WTC11 (cell line): ENCODE results near the gene KMT2D. TPM values are rescaled to one million over a fixed set of nuclear protein-coding genes. Genes with fewer than 3 reads are reported as not detected.

Experiments
- ATAC-seq: fragments of 200-7000 bp; cut with Tn5 transposase; 2 replicates; pipeline ENCODE4 v1.10.0; 2021; ENCODE audit warnings: mild to moderate bottlenecking, moderate library complexity
- CTCF ChIA-PET: fragments of 300-600 bp; sonication (Branson Sonifier 250); formaldehyde crosslinking; loops from one replicate; lab custom pipeline; 2021; ENCODE audit warnings: antibody characterized with exemption; lab: Charles Lee
- POLR2A ChIA-PET: fragments of 350-600 bp; sonication (Branson Sonifier 250); formaldehyde crosslinking; loops from one replicate; lab custom pipeline; 2021; ENCODE audit warnings: antibody characterized with exemption; lab: Charles Lee
- DNase-seq: peaks from one replicate; pipeline ENCODE4 v3.0.0; 2021; ENCODE audit warnings: low spot score
- H3K27ac Mint-ChIP-seq: 2 replicates; pipeline ENCODE4 v1.8.0; 2021; ENCODE audit warnings: mixed read lengths
- H3K27me3 Mint-ChIP-seq: 2 replicates; pipeline ENCODE4 v1.8.0; 2021; ENCODE audit warnings: low read depth, mild to moderate bottlenecking, moderate library complexity, mixed read lengths
- H3K36me3 Mint-ChIP-seq: 2 replicates; pipeline ENCODE4 v1.8.0; 2021; ENCODE audit warnings: mixed read lengths
- H3K4me1 Mint-ChIP-seq: 2 replicates; pipeline ENCODE4 v1.8.0; 2022; ENCODE audit warnings: mixed read lengths
- H3K4me3 Mint-ChIP-seq: 2 replicates; pipeline ENCODE4 v1.8.0; 2021; ENCODE audit warnings: mild to moderate bottlenecking, moderate library complexity, mixed read lengths
- H3K9me3 Mint-ChIP-seq: 2 replicates; pipeline ENCODE4 v1.8.0; 2021; ENCODE audit warnings: mixed read lengths
- FOXK1 ChIP-seq: sonication (generic); formaldehyde crosslinking; IDR thresholded peaks from 2 replicates; pipeline ENCODE4 v1.8.0; 2022; ENCODE audit warnings: mild to moderate bottlenecking, moderate library complexity, missing genetic modification reagents
- HMGA2 ChIP-seq: fragments of 250-450 bp; sonication (Bioruptor Pico); IDR thresholded peaks from 2 replicates; pipeline ENCODE4 v1.4.0; 2021; ENCODE audit warnings: mild to moderate bottlenecking, moderate library complexity
- IRF1 ChIP-seq: sonication (generic); formaldehyde crosslinking; IDR thresholded peaks from 2 replicates; pipeline ENCODE4 v1.8.0; 2023; ENCODE audit warnings: missing genetic modification reagents
- JAZF1 ChIP-seq: fragments of 250-450 bp; sonication (Bioruptor Pico); IDR thresholded peaks from 2 replicates; pipeline ENCODE4 v1.9.0; 2021; ENCODE audit warnings: moderate library complexity, mild to moderate bottlenecking, inconsistent platforms
- JUN ChIP-seq: sonication (generic); formaldehyde crosslinking; IDR thresholded peaks from 2 replicates; pipeline ENCODE4 v1.8.0; 2023; ENCODE audit warnings: mild to moderate bottlenecking, missing genetic modification reagents
- MAX ChIP-seq: sonication (generic); formaldehyde crosslinking; IDR thresholded peaks from 2 replicates; pipeline ENCODE4 v1.8.0; 2022; ENCODE audit warnings: mild to moderate bottlenecking, missing genetic modification reagents
- OVOL2 ChIP-seq: fragments of 250-450 bp; sonication (Bioruptor Pico); IDR thresholded peaks from 2 replicates; pipeline ENCODE4 v1.9.0; 2021; ENCODE audit warnings: mild to moderate bottlenecking, borderline replicate concordance
- PRRX2 ChIP-seq: fragments of 250-450 bp; sonication (Bioruptor Pico); IDR thresholded peaks from 2 replicates; pipeline ENCODE4 v1.8.0; 2021; ENCODE audit warnings: mild to moderate bottlenecking
- STAT6 ChIP-seq: sonication (generic); formaldehyde crosslinking; conservative IDR thresholded peaks from 2 replicates; pipeline ENCODE4 v1.8.1; 2023; ENCODE audit warnings: mild to moderate bottlenecking, low read depth, missing genetic modification reagents, moderate library complexity
- TCF7 ChIP-seq: sonication (generic); formaldehyde crosslinking; IDR thresholded peaks from 2 replicates; pipeline ENCODE4 v1.8.0; 2022; ENCODE audit warnings: mild to moderate bottlenecking, low read depth, missing genetic modification reagents, moderate library complexity
- TEAD4 ChIP-seq: sonication (generic); formaldehyde crosslinking; IDR thresholded peaks from 2 replicates; pipeline ENCODE4 v1.8.0; 2022; ENCODE audit warnings: mild to moderate bottlenecking, missing genetic modification reagents
- TP53 ChIP-seq: sonication (generic); formaldehyde crosslinking; IDR thresholded peaks from 2 replicates; pipeline ENCODE4 v1.8.1; 2023; ENCODE audit warnings: mild to moderate bottlenecking, missing genetic modification reagents
- ZBTB43 ChIP-seq: sonication (generic); formaldehyde crosslinking; IDR thresholded peaks from 2 replicates; pipeline ENCODE4 v1.8.1; 2023; ENCODE audit warnings: mild to moderate bottlenecking, missing genetic modification reagents
- ZNF263 ChIP-seq: sonication (generic); formaldehyde crosslinking; IDR thresholded peaks from 2 replicates; pipeline ENCODE4 v1.8.1; 2022; ENCODE audit warnings: low read depth, mild to moderate bottlenecking, moderate library complexity, missing genetic modification reagents
- ZNF396 ChIP-seq: fragments of 250-450 bp; sonication (Bioruptor Pico); IDR thresholded peaks from 2 replicates; pipeline ENCODE4 v1.8.0; 2021; ENCODE audit warnings: mild to moderate bottlenecking, moderate library complexity, borderline replicate concordance
- ZNF671 ChIP-seq: fragments of 250-450 bp; sonication (Bioruptor Pico); IDR thresholded peaks from 2 replicates; pipeline ENCODE4 v1.8.0; 2021; ENCODE audit warnings: mild to moderate bottlenecking
- total RNA-seq: library from RNA; stranded (reverse); gene quantifications from 3 replicates; pipeline ENCODE4 v1.2.3, GENCODE V29; 2021
- TF ChIP-seq, protein P1 (sequence below): sonication (generic); formaldehyde crosslinking; IDR thresholded peaks from 2 replicates; pipeline ENCODE4 v1.8.1; 2022; ENCODE audit warnings: mild to moderate bottlenecking, moderate library complexity, missing genetic modification reagents
- TF ChIP-seq, protein P2 (sequence below): sonication (generic); formaldehyde crosslinking; IDR thresholded peaks from 2 replicates; pipeline ENCODE4 v1.8.1; 2022; ENCODE audit warnings: missing genetic modification reagents, borderline replicate concordance
- TF ChIP-seq, protein P3 (sequence below): fragments of 250-450 bp; sonication (Bioruptor Pico); IDR thresholded peaks from 2 replicates; pipeline ENCODE4 v1.9.0; 2021; ENCODE audit warnings: mild to moderate bottlenecking
- TF ChIP-seq, protein P4 (sequence below): sonication (generic); formaldehyde crosslinking; IDR thresholded peaks from 2 replicates; pipeline ENCODE4 v1.8.1; 2023; ENCODE audit warnings: mild to moderate bottlenecking, moderate library complexity, missing genetic modification reagents
- TF ChIP-seq, protein P5 (sequence below): fragments of 250-450 bp; sonication (Bioruptor Pico); IDR thresholded peaks from 2 replicates; pipeline ENCODE4 v1.9.0; 2021; ENCODE audit warnings: mild to moderate bottlenecking

KMT2D gene
- total RNA-seq, 1 experiment from 2014 or later: 101 TPM

DNA sequence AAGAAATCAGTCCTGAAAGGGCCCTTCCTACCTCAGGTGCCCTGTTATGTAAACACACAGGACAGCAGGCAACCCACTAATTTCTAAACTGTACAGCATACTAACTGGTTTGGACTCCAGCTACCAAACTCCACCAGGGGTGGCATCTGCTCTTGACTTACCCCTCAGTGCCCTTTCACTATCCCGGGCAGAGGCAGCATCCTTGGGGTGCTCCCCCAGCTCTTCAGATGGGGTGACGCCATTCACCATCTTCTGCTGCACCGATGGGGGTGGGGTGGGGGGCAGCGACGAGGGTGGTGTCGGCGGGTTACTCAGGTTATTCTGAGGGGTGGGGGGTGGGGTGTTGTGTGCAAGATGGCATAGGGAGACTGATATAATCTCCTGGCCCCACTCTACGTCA is 30.5 kb downstream of the KMT2D start:
- H3K27me3 Mint-ChIP-seq: no peaks in the 10 kb centered on the region
- ChIA-PET CTCF (interaction anchor here (1.0 to 2.4 kb wide), 4 partner anchors 10 to 58 kb away, joined by 4 to 8 read pairs (median 7); no protein-coding TSS in a partner anchor), POLR2A (interaction anchor here (0.6 to 0.9 kb wide), 2 partner anchors 10 to 12 kb away, joined by 3 to 4 read pairs; no protein-coding TSS in a partner anchor)
- peaks cover 55% of the 10 kb centered on the region for H3K36me3 Mint-ChIP-seq
- H3K4me3 Mint-ChIP-seq: no peak overlapping the region
- H3K4me1 Mint-ChIP-seq: no peaks in the 10 kb centered on the region
- ATAC-seq (no peak), DNase-seq (no peak)
- TF ChIP-seq TP53 (CRISPR knock-in tag) (no peak), ZNF671 (no peak), PRRX2 (no peak), ZBTB43 (CRISPR knock-in tag) (no peak), HMGA2 (CRISPR knock-in tag) (no peak), JUN (CRISPR knock-in tag) (no peak), JAZF1 (CRISPR knock-in tag) (no peak), FOXK1 (CRISPR knock-in tag) (no peak)
- TF ChIP-seq, protein P1, sequence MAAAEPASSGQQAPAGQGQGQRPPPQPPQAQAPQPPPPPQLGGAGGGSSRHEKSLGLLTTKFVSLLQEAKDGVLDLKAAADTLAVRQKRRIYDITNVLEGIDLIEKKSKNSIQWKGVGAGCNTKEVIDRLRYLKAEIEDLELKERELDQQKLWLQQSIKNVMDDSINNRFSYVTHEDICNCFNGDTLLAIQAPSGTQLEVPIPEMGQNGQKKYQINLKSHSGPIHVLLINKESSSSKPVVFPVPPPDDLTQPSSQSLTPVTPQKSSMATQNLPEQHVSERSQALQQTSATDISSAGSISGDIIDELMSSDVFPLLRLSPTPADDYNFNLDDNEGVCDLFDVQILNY (CRISPR knock-in tag): no peak
- TF ChIP-seq, protein P2, sequence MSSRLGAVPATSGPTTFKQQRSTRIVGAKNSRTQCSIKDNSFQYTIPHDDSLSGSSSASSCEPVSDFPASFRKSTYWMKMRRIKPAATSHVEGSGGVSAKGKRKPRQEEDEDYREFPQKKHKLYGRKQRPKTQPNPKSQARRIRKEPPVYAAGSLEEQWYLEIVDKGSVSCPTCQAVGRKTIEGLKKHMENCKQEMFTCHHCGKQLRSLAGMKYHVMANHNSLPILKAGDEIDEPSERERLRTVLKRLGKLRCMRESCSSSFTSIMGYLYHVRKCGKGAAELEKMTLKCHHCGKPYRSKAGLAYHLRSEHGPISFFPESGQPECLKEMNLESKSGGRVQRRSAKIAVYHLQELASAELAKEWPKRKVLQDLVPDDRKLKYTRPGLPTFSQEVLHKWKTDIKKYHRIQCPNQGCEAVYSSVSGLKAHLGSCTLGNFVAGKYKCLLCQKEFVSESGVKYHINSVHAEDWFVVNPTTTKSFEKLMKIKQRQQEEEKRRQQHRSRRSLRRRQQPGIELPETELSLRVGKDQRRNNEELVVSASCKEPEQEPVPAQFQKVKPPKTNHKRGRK: no peak
- H3K27ac Mint-ChIP-seq: no peak overlapping the region
- no peaks in the 10 kb centered on the region for H3K9me3 Mint-ChIP-seq

- POLR2A ChIA-PET: no interaction called here
- CTCF ChIA-PET: interaction anchor here (1.2 to 1.4 kb wide), 2 partner anchors 11 to 16 kb away, joined by 3 to 4 read pairs; partner anchors contain the start of gene PRKAG1
- Mint-ChIP-seq H3K36me3 (peaks cover 50% of the 10 kb centered on the region), H3K4me3 (no peak overlapping the region), H3K27ac (no peak overlapping the region), H3K27me3 (no peaks in the 10 kb centered on the region), H3K4me1 (no peaks in the 10 kb centered on the region), H3K9me3 (no peaks in the 10 kb centered on the region)
- ATAC-seq (no peak), DNase-seq (no peak)
- TF ChIP-seq, protein P3, sequence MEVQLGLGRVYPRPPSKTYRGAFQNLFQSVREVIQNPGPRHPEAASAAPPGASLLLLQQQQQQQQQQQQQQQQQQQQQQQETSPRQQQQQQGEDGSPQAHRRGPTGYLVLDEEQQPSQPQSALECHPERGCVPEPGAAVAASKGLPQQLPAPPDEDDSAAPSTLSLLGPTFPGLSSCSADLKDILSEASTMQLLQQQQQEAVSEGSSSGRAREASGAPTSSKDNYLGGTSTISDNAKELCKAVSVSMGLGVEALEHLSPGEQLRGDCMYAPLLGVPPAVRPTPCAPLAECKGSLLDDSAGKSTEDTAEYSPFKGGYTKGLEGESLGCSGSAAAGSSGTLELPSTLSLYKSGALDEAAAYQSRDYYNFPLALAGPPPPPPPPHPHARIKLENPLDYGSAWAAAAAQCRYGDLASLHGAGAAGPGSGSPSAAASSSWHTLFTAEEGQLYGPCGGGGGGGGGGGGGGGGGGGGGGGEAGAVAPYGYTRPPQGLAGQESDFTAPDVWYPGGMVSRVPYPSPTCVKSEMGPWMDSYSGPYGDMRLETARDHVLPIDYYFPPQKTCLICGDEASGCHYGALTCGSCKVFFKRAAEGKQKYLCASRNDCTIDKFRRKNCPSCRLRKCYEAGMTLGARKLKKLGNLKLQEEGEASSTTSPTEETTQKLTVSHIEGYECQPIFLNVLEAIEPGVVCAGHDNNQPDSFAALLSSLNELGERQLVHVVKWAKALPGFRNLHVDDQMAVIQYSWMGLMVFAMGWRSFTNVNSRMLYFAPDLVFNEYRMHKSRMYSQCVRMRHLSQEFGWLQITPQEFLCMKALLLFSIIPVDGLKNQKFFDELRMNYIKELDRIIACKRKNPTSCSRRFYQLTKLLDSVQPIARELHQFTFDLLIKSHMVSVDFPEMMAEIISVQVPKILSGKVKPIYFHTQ (CRISPR knock-in tag): no peak
- TF ChIP-seq, protein P4, sequence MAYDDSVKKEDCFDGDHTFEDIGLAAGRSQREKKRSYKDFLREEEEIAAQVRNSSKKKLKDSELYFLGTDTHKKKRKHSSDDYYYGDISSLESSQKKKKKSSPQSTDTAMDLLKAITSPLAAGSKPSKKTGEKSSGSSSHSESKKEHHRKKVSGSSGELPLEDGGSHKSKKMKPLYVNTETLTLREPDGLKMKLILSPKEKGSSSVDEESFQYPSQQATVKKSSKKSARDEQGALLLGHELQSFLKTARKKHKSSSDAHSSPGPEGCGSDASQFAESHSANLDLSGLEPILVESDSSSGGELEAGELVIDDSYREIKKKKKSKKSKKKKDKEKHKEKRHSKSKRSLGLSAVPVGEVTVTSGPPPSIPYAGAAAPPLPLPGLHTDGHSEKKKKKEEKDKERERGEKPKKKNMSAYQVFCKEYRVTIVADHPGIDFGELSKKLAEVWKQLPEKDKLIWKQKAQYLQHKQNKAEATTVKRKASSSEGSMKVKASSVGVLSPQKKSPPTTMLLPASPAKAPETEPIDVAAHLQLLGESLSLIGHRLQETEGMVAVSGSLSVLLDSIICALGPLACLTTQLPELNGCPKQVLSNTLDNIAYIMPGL (CRISPR knock-in tag): no peak
- no peak for TF ChIP-seq STAT6 (CRISPR knock-in tag)
- TF ChIP-seq, protein P5, sequence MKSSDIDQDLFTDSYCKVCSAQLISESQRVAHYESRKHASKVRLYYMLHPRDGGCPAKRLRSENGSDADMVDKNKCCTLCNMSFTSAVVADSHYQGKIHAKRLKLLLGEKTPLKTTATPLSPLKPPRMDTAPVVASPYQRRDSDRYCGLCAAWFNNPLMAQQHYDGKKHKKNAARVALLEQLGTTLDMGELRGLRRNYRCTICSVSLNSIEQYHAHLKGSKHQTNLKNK (CRISPR knock-in tag): no peak
- no peak for TF ChIP-seq OVOL2 (CRISPR knock-in tag)
- TF ChIP-seq TCF7: no peak
- TF ChIP-seq ZNF396 (CRISPR knock-in tag): no peak
- TF ChIP-seq ZBTB43 (CRISPR knock-in tag): no peak
- TF ChIP-seq ZNF263 (CRISPR knock-in tag): no peak
- no peak for TF ChIP-seq IRF1 (CRISPR knock-in tag)
- TF ChIP-seq MAX (CRISPR knock-in tag): no peak
- TF ChIP-seq TEAD4 (CRISPR knock-in tag): no peak
These were observed 31.8 kb downstream of the KMT2D start for GRCh38 chr12:49028666-49029275.
